Cardiac fibroblast (primary cell): Measurements from ENCODE around the gene DGLUCY.

Experiments used
- DNase-seq, 2 donors: peaks; one replicate each; pipeline versions ENCODE4 v3.0.0 to v3.0.0-alpha.2; 2010; ENCODE audit warnings: low read depth in 2 of 2
- H3K4me3 ChIP-seq, 2 donors: replicated peaks in 1 of 2; 1 replicate in 1 of 2; 2 replicates in 1 of 2; pipeline ENCODE4 v1.5.1; 2011; ENCODE audit warnings: low read depth in 2 of 2, low read length in 2 of 2, mild to moderate bottlenecking in 2 of 2, moderate library complexity in 1 of 2
- CTCF ChIP-seq: IDR thresholded peaks from one replicate; pipeline ENCODE4 v1.5.1; 2011; ENCODE audit warnings: low read depth, mild to moderate bottlenecking, low read length, inconsistent platforms

DGLUCY gene

GRCh38 chr14:91145391-91146160, 31.7 kb downstream of the DGLUCY start:
- no peak for DNase-seq
- H3K4me3 ChIP-seq = no peak overlapping the region
- TF ChIP-seq CTCF = no peak

- no peak overlapping the region for H3K4me3 ChIP-seq
- DNase-seq = no peak
- TF ChIP-seq CTCF = no peak
Observed at GRCh38 chr14:91146661-91147060, 32.8 kb downstream of the DGLUCY start.

- no peak overlapping the region for H3K4me3 ChIP-seq
- peak; percentile 98 for DNase-seq
- no peak for TF ChIP-seq CTCF
Observed at GRCh38 chr14:91149462-91149861, 35.6 kb downstream of the DGLUCY start.

- DNase-seq = no peak
- TF ChIP-seq CTCF = no peak
- no peak overlapping the region for H3K4me3 ChIP-seq
Observed at GRCh38 chr14:91152499-91152898, 38.6 kb downstream of the DGLUCY start.

- TF ChIP-seq CTCF = no peak
- H3K4me3 ChIP-seq = no peak overlapping the region
- no peak for DNase-seq
Observed at GRCh38 chr14:91153360-91153759, 39.5 kb downstream of the DGLUCY start.

- TF ChIP-seq CTCF = no peak
- DNase-seq = peak; percentile 55 to 73
- H3K4me3 ChIP-seq = no peak overlapping the region
Observed at GRCh38 chr14:91154851-91155625, 41.2 kb downstream of the DGLUCY start.
